Naive thymus-derived CD4-positive, alpha-beta T cell (primary cell): Measurements from ENCODE around the gene DEFB127. TPM values are rescaled to one million over a fixed set of nuclear protein-coding genes. Genes with fewer than 3 reads are reported as not detected.
"Not testable (repeated sequence)": the region's sequence is repeated elsewhere in the genome, so short reads cannot be mapped to it uniquely, and the experiment has no call there.

Experiments
- ATAC-seq: fragments of 150-1000 bp; cut with Tn5 transposase; 2 replicates; pipeline ENCODE4 v1.10.0; 2021; ENCODE audit warnings: mild to moderate bottlenecking, moderate library complexity
- CTCF ChIA-PET: fragments of 350-600 bp; sonication (Branson Sonifier 250); formaldehyde crosslinking; loops from one replicate; lab custom pipeline; 2021; ENCODE audit warnings: antibody characterized with exemption; lab: Charles Lee
- POLR2A ChIA-PET: fragments of 350-600 bp; sonication (Branson Sonifier 250); formaldehyde crosslinking; loops from one replicate; lab custom pipeline; 2021; ENCODE audit warnings: antibody characterized with exemption, inconsistent platforms; lab: Charles Lee
- DNase-seq, 9 donors: peaks; one replicate each; pipeline versions ENCODE4 v3.0.0 to v3.0.0-alpha.2; 2020 to 2022; ENCODE audit warnings: mixed read lengths in 1 of 9
- H3K27ac ChIP-seq: one replicate; pipeline ENCODE4 v1.7.0; 2013; ENCODE audit warnings: mild to moderate bottlenecking, low read depth, low read length, moderate library complexity
- H3K27me3 ChIP-seq, 2 donors: one replicate each; pipeline ENCODE4 v1.7.0; 2013; ENCODE audit warnings: low read length in 2 of 2, mild to moderate bottlenecking in 2 of 2, moderate library complexity in 2 of 2; ENCODE audit not compliant: control insufficient read depth in 2 of 2, insufficient read depth in 2 of 2
- H3K36me3 ChIP-seq, 3 experiments: 1 replicate in 2 of 3; 2 replicates in 1 of 3; pipeline ENCODE4 v1.7.0; 2013; ENCODE audit warnings: low read length in 3 of 3, mild to moderate bottlenecking in 3 of 3, moderate library complexity in 1 of 3; ENCODE audit not compliant: insufficient read depth in 3 of 3, control insufficient read depth in 2 of 3
- H3K4me1 ChIP-seq, 2 donors: one replicate each; pipeline ENCODE4 v1.7.0; 2013; ENCODE audit warnings: low read length in 2 of 2, mild to moderate bottlenecking in 2 of 2, moderate library complexity in 1 of 2; ENCODE audit not compliant: control insufficient read depth in 2 of 2, insufficient read depth in 2 of 2
- H3K4me3 ChIP-seq: 2 replicates; pipeline ENCODE4 v1.7.0; 2013; ENCODE audit warnings: mild to moderate bottlenecking, low read length
- H3K9me3 ChIP-seq, 3 experiments: 1 replicate in 2 of 3; 2 replicates in 1 of 3; pipeline ENCODE4 v1.7.0; 2013; ENCODE audit warnings: low read length in 3 of 3; ENCODE audit not compliant: control insufficient read depth in 2 of 3
- H3K27ac Mint-ChIP-seq, 9 donors: one replicate each; pipeline ENCODE4 v1.8.0; 2020 to 2022; ENCODE audit warnings: mixed read lengths in 9 of 9, mild to moderate bottlenecking in 8 of 9, moderate library complexity in 5 of 9, inconsistent platforms in 2 of 9
- H3K27me3 Mint-ChIP-seq, 5 donors: one replicate each; pipeline ENCODE4 v1.8.0; 2021 to 2022; ENCODE audit warnings: mixed read lengths in 5 of 5, mild to moderate bottlenecking in 1 of 5
- H3K36me3 Mint-ChIP-seq, 5 donors: one replicate each; pipeline ENCODE4 v1.8.0; 2020 to 2022; ENCODE audit warnings: mixed read lengths in 5 of 5, mild to moderate bottlenecking in 3 of 5, inconsistent platforms in 1 of 5
- H3K4me1 Mint-ChIP-seq, 7 donors: one replicate each; pipeline ENCODE4 v1.8.0; 2020 to 2022; ENCODE audit warnings: mixed read lengths in 7 of 7, mild to moderate bottlenecking in 3 of 7, inconsistent platforms in 1 of 7
- H3K4me3 Mint-ChIP-seq, 10 donors: one replicate each; pipeline ENCODE4 v1.8.0; 2020 to 2022; ENCODE audit warnings: mild to moderate bottlenecking in 10 of 10, mixed read lengths in 10 of 10, moderate library complexity in 6 of 10, inconsistent platforms in 2 of 10
- H3K9me3 Mint-ChIP-seq, 11 donors: one replicate each; pipeline ENCODE4 v1.8.0; 2020 to 2022; ENCODE audit warnings: mixed read lengths in 11 of 11, mild to moderate bottlenecking in 4 of 11, inconsistent platforms in 1 of 11, moderate library complexity in 1 of 11
- intact Hi-C, 2 donors: fragments of 100-400 bp; cut with micrococcal nuclease; formaldehyde crosslinking; loops; one replicate each; pipeline ENCODE4 v1.15.1; 2023
- polyA plus RNA-seq, 2 donors: library from polyadenylated mRNA; unstranded; fragments of 300-500 nt; fragmentation: Illumina TruSeq; gene quantifications; one replicate each; pipeline ENCODE4 v1.2.3, GENCODE V29; 2021
- total RNA-seq, 6 experiments: library from RNA in 5 of 6; stranded (reverse) in 5 of 6; gene quantifications; 1 replicate in 5 of 6; 2 replicates in 1 of 6; pipeline ENCODE4 v1.2.3 and lab custom pipeline; 2021 to 2026

The DEFB127 gene
- total and polyA plus RNA-seq, 7 experiments from 2014 or later: not detected

DNA sequence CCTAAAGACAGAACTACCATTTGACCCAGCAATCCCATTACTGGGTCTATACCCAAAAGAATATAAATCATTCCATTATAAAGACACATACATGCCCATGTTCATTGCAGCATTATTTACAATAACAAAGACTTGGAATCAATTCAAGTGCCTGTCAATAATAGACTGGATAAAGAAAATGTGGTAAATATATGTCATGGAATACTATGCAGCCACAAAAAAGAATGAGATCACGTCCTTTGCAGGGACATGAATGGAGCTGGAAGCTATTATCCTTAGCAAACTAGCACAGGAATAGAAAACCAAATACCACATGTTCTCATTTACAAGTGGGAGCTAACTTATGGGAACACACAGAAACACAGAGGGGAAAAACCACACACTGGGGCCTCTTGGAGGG is 41.0 kb downstream of the DEFB127 start:
- H3K4me3 ChIP-seq: no peak overlapping the region
- CTCF ChIA-PET: no interaction called here
- Mint-ChIP-seq H3K36me3 (peaks cover 0 to 13% (median 0%) of the 10 kb centered on the region in 5 donors), H3K4me1 (peaks cover 0 to 1% (median 0%) of the 10 kb centered on the region in 7 donors), H3K4me3 (no peak overlapping the region), H3K9me3 (peaks cover 0 to 20% (median 2%) of the 10 kb centered on the region in 11 donors), H3K27me3 (peaks cover 4 to 25% (median 11%) of the 10 kb centered on the region in 5 donors), H3K27ac (no peak overlapping the region)
- intact Hi-C loops: no loop called here
- no peaks in the 10 kb centered on the region for H3K9me3 ChIP-seq
- POLR2A ChIA-PET: no interaction called here
- no peak overlapping the region for H3K27ac ChIP-seq
- no peak for DNase-seq
- H3K36me3 ChIP-seq: no peaks in the 10 kb centered on the region
- no peaks in the 10 kb centered on the region for H3K4me1 ChIP-seq
- no peaks in the 10 kb centered on the region for H3K27me3 ChIP-seq
- ATAC-seq: no peak

GRCh38 chr20:199996-200395 is 42.7 kb downstream of the DEFB127 start:
- H3K4me3 ChIP-seq: no peak overlapping the region
- H3K36me3 ChIP-seq: no peaks in the 10 kb centered on the region
- H3K36me3 Mint-ChIP-seq: peaks cover 0 to 13% (median 0%) of the 10 kb centered on the region in 5 donors
- ATAC-seq (no peak), DNase-seq (no peak)
- POLR2A ChIA-PET: no interaction called here
- peaks cover 9 to 25% (median 18%) of the 10 kb centered on the region in 5 donors for H3K27me3 Mint-ChIP-seq
- peaks cover 0 to 1% (median 0%) of the 10 kb centered on the region in 7 donors for H3K4me1 Mint-ChIP-seq
- intact Hi-C loops: no loop called here
- H3K4me1 ChIP-seq: no peaks in the 10 kb centered on the region
- peaks cover 0 to 20% (median 2%) of the 10 kb centered on the region in 11 donors for H3K9me3 Mint-ChIP-seq
- H3K27me3 ChIP-seq: no peaks in the 10 kb centered on the region
- no peak overlapping the region for H3K4me3 Mint-ChIP-seq
- H3K27ac Mint-ChIP-seq: no peak overlapping the region
- H3K27ac ChIP-seq: no peak overlapping the region
- H3K9me3 ChIP-seq: no peaks in the 10 kb centered on the region
- CTCF ChIA-PET: no interaction called here

DNA sequence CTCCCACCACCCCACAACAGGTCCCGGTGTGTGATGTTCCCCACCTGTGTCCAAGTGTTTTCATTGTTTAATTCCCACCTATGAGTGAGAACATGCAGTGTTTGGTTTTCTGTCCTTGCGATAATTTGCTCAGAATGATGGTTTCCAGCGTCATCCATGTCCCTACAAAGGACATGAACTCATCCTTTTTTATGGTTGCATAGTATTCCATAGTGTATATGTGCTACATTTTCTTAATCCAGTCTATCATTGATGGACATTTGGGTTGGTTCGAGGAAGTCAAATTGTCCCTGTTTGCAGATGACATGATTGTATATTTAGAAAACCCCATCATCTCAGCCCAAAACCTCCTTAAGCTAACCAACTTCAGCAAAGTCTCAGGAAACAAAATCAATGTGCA is 46.4 kb downstream of the DEFB127 start:
- H3K27ac Mint-ChIP-seq, ATAC-seq, H3K9me3 Mint-ChIP-seq, H3K4me3 ChIP-seq, H3K4me3 Mint-ChIP-seq, H3K9me3 ChIP-seq, intact Hi-C loops, CTCF ChIA-PET, DNase-seq, H3K36me3 Mint-ChIP-seq, H3K27me3 ChIP-seq, H3K27ac ChIP-seq, H3K36me3 ChIP-seq, H3K4me1 Mint-ChIP-seq, H3K4me1 ChIP-seq, POLR2A ChIA-PET: not testable (repeated sequence)
- peaks cover 0 to 22% (median 15%) of the 10 kb centered on the region in 5 donors for H3K27me3 Mint-ChIP-seq

Other genes starting within 250 kb of the DEFB127 start
- not detected for gene DEFB125, start 69.8 kb upstream of the DEFB127 start, total RNA-seq
- gene DEFB125, start 69.8 kb upstream of the DEFB127 start, polyA plus RNA-seq: not detected
- not detected for gene DEFB126, start 14.9 kb upstream of the DEFB127 start, total RNA-seq
- gene DEFB126, start 14.9 kb upstream of the DEFB127 start, polyA plus RNA-seq: not detected
- not detected for gene DEFB128, start 32.3 kb downstream of the DEFB127 start, total RNA-seq
- gene DEFB128, start 32.3 kb downstream of the DEFB127 start, polyA plus RNA-seq: not detected
- not detected for gene DEFB129, start 69.8 kb downstream of the DEFB127 start, total RNA-seq
- not detected for gene DEFB129, start 69.8 kb downstream of the DEFB127 start, polyA plus RNA-seq
- gene DEFB132, start 100.3 kb downstream of the DEFB127 start, total RNA-seq: not detected
- not detected for gene DEFB132, start 100.3 kb downstream of the DEFB127 start, polyA plus RNA-seq
- 1 to 10 TPM; 3.4 to 5.7 (median 4.8) TPM for gene C20orf96, start 133.3 kb downstream of the DEFB127 start, total RNA-seq
- 1 to 10 TPM in 1 of 2 donors, under 1 TPM in 1; 0.86 to 1.1 TPM for gene C20orf96, start 133.3 kb downstream of the DEFB127 start, polyA plus RNA-seq
- gene ZCCHC3, start 140.1 kb downstream of the DEFB127 start, total RNA-seq: 10 to 100 TPM; 14.6 to 31.9 (median 27.1) TPM
- gene ZCCHC3, start 140.1 kb downstream of the DEFB127 start, polyA plus RNA-seq: 10 to 100 TPM in 1 of 2 donors, 1 to 10 TPM in 1; 5.6 to 15.3 TPM
- gene SOX12, start 168.1 kb downstream of the DEFB127 start, total RNA-seq: 10 to 100 TPM in 3 of 5 experiments, 1 to 10 TPM in 2; 4.6 to 15.1 (median 12.3) TPM
- 1 to 10 TPM in 1 of 2 donors, under 1 TPM in 1; 0.89 to 1.3 TPM for gene SOX12, start 168.1 kb downstream of the DEFB127 start, polyA plus RNA-seq
- 1 to 10 TPM in 3 of 5 experiments, under 1 TPM in 2; 0.24 to 2.1 (median 1.3) TPM for gene NRSN2, start 189.7 kb downstream of the DEFB127 start, total RNA-seq
- gene NRSN2, start 189.7 kb downstream of the DEFB127 start, polyA plus RNA-seq: 1 to 10 TPM; 1.3 to 1.8 TPM
- gene TRIB3, start 223.3 kb downstream of the DEFB127 start, total RNA-seq: 10 to 100 TPM in 1 of 5 experiments, 1 to 10 TPM in 4; 2.4 to 27.7 (median 9.4) TPM
- gene TRIB3, start 223.3 kb downstream of the DEFB127 start, polyA plus RNA-seq: 10 to 100 TPM; 12.6 to 16.0 TPM